ENCODE measurements around the gene CILP. TPM values are rescaled to one million over a fixed set of nuclear protein-coding genes. Genes with fewer than 3 reads are reported as not detected.

The CILP gene
- total and polyA plus RNA-seq, 2 experiments from 2014 or later, result 0.03 TPM; not detected in 1

- no peak for TF ChIP-seq CTCF (conservative IDR thresholded peaks at IDR 0.05; ENCODE audit: low read depth in 2 of 2)
- TF ChIP-seq NANOG (IDR thresholded peaks at IDR 0.05; ENCODE audit: borderline replicate concordance), result no peak
- no peak for TF ChIP-seq ETS1 (IDR thresholded peaks at IDR 0.05)
- TF ChIP-seq POLR2AphosphoS5 (IDR thresholded peaks at IDR 0.05; ENCODE audit: low read depth), result no peak
- no peak for TF ChIP-seq STAT1 (IDR thresholded peaks at IDR 0.05; ENCODE audit: unreplicated experiment)
These were observed 35.7 kb upstream of the CILP start (continued) for GRCh38 chr15:65246939-65247338.

GRCh38 chr15:65246026-65246714, 34.9 kb upstream of the CILP start:
- Histone ChIP-seq H3F3A (replicated peaks; ENCODE audit: low read depth) (no peaks in the 10 kb centered on the region), H3K9me2 (ENCODE audit: insufficient read depth) (no peaks in the 10 kb centered on the region), H3K4me3 (no peak overlapping the region), H3K4me1 (ENCODE audit: insufficient read depth) (no peaks in the 10 kb centered on the region; the same call in 1 of the 2 replicates), H2AFZ (no peak overlapping the region), H3K79me2 (replicated peaks; ENCODE audit: insufficient read depth) (no peaks in the 10 kb centered on the region), H3K4me2 (no peak overlapping the region), H3K36me3 (ENCODE audit: insufficient read depth) (no peaks in the 10 kb centered on the region), H3K27me3 (ENCODE audit: insufficient read depth) (no peaks in the 10 kb centered on the region), H4K20me1 (replicated peaks; ENCODE audit: insufficient read depth) (no peaks in the 10 kb centered on the region), H3K27ac (ENCODE audit: low read depth) (no peak overlapping the region)
- H3K27ac Mint-ChIP-seq, result no peak overlapping the region; the same call in 1 of the 2 replicates
- ATAC-seq, result no peak
- H3K4me1 Mint-ChIP-seq, result peaks cover 18% of the 10 kb centered on the region; the same call in 2 of the 3 replicates
- H3K4me3 Mint-ChIP-seq, result no peak overlapping the region
- DNase-seq (ENCODE audit: low spot score), result no peak
- TF ChIP-seq CTCF (conservative IDR thresholded peaks at IDR 0.05; ENCODE audit: low read depth in 2 of 2), result no peak
- no peak for TF ChIP-seq NANOG (IDR thresholded peaks at IDR 0.05; ENCODE audit: borderline replicate concordance)
- TF ChIP-seq ZNF331 (CRISPR knock-in tag; IDR thresholded peaks at IDR 0.05; ENCODE audit: low read depth), result no peak
- no peak for TF ChIP-seq EZH2phosphoT487 (IDR thresholded peaks at IDR 0.05; ENCODE audit: unreplicated experiment)
- TF ChIP-seq CREB1 (CRISPR knock-in tag; IDR thresholded peaks at IDR 0.05; ENCODE audit: low read depth), result no peak
- TF ChIP-seq POLR2AphosphoS5 (IDR thresholded peaks at IDR 0.05; ENCODE audit: low read depth), result no peak
- no peak for TF ChIP-seq REST (IDR thresholded peaks at IDR 0.05; ENCODE audit: unreplicated experiment)
- TF ChIP-seq JUNB (IDR thresholded peaks at IDR 0.05; ENCODE audit: unreplicated experiment), result no peak
- H3K36me3 Mint-ChIP-seq (ENCODE audit: low read depth), result no peaks in the 10 kb centered on the region
- H3K27me3 Mint-ChIP-seq (ENCODE audit: insufficient read depth, low read depth, poor library complexity), result no peaks in the 10 kb centered on the region
- peaks cover 3% of the 10 kb centered on the region; the same call in 1 of the 3 replicates for H3K9me3 Mint-ChIP-seq
